ENCODE results near the gene PRMT3.
A peak's percentile ranks its signal among the peaks of the same experiment; 100 is the strongest.
"Not testable (repeated sequence)": the region's sequence is repeated elsewhere in the genome, so short reads cannot be mapped to it uniquely, and the experiment has no call there.

PRMT3 gene

DNA sequence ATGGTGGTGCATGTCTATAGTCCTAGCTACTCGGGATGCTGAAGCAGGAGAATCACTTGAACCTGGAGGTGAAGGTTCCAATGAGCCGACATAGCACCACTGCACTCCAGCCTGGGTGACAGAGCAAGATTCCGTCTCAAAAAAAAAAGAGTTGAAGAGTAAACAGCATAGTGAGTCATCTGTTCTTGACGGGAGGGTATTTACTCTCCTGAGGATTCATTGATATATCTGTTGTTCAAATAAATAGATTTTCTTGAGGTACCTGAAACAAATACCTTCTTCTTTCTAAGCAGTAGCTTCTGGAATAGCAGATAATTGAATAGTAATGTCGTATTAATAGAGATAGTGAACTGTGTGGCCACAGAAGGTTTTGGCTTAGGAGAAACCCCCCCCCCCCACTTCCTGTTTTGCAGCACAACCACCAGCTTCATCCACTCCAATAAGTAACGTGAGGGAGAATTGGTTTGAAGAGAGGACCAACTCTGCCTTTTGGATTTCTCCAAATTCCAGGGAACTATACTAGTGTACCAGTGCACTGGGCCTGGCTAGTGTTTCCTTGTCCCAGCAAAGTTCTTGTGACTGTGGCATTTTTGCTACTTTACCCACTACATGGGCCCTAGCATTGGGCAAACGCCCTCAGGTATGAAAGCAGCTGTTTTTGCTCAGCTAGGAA, 90.0 kb downstream of the PRMT3 start:
- H3K4me3 ChIP-seq (replicated peaks; ENCODE audit: low read depth, low read length) = no peak overlapping the region
- DNase-seq (ENCODE audit: extremely low read depth, insufficient read length) = no peak
- H3K27me3 ChIP-seq (replicated peaks; ENCODE audit: control insufficient read depth, insufficient read depth, low read length) = no peaks in the 10 kb centered on the region
- no peaks in the 10 kb centered on the region; the same call in 1 of the 2 replicates for H3K36me3 ChIP-seq (ENCODE audit: control insufficient read depth, insufficient read depth, low read length)
- TF ChIP-seq, protein P1, sequence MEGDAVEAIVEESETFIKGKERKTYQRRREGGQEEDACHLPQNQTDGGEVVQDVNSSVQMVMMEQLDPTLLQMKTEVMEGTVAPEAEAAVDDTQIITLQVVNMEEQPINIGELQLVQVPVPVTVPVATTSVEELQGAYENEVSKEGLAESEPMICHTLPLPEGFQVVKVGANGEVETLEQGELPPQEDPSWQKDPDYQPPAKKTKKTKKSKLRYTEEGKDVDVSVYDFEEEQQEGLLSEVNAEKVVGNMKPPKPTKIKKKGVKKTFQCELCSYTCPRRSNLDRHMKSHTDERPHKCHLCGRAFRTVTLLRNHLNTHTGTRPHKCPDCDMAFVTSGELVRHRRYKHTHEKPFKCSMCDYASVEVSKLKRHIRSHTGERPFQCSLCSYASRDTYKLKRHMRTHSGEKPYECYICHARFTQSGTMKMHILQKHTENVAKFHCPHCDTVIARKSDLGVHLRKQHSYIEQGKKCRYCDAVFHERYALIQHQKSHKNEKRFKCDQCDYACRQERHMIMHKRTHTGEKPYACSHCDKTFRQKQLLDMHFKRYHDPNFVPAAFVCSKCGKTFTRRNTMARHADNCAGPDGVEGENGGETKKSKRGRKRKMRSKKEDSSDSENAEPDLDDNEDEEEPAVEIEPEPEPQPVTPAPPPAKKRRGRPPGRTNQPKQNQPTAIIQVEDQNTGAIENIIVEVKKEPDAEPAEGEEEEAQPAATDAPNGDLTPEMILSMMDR (IDR thresholded peaks at IDR 0.05; ENCODE audit: insufficient read depth, low read length, poor library complexity, severe bottlenecking) = no peak

DNA sequence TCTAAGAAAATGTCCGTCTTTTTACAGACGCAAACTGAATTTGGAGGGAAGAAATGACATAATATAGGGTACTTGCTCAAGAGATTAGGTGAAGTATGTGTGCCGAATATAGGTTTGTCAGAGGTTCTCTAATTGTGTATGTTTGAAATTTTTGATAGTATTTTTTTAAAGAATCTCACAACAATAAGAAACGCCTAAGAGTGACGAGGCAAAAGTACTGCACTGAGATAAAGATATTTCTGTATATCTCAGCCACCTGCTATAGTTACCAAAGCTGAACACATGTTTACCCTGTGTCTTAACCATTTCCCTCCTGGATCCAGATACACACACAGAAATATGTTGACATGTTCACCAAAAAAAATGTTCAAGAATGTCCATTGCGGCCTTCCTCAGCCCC, 92.0 kb downstream of the PRMT3 start:
- TF ChIP-seq, protein P1 (IDR thresholded peaks at IDR 0.05; ENCODE audit: insufficient read depth, low read length, poor library complexity, severe bottlenecking) = no peak
- Histone ChIP-seq H3K36me3 (ENCODE audit: control insufficient read depth, insufficient read depth, low read length) (no peaks in the 10 kb centered on the region; the same call in 1 of the 2 replicates), H3K27me3 (replicated peaks; ENCODE audit: control insufficient read depth, insufficient read depth, low read length) (no peaks in the 10 kb centered on the region), H3K4me3 (replicated peaks; ENCODE audit: low read depth, low read length) (no peak overlapping the region)
- DNase-seq (ENCODE audit: extremely low read depth, insufficient read length) = no peak

DNA sequence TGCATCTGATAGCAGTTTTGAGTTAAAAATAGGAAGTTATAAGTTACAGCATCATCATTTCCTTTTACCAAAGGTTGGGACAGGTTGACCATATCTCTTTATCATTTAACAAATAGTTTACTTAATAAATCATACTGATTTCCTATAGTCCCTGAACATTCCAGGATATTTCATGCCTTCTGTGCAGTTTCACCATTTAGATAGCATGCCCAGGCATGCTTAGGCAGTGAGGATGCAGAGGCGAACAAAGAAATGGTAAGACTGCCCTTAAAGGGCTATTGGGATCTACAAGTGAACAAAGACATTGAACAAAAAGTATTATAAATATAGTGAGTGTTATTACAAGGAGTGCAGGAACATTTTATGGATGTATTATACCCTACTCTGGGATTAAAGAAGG, 96.4 kb downstream of the PRMT3 start:
- no peaks in the 10 kb centered on the region for H3K27me3 ChIP-seq (replicated peaks; ENCODE audit: control insufficient read depth, insufficient read depth, low read length)
- no peak for DNase-seq (ENCODE audit: extremely low read depth, insufficient read length)
- H3K4me3 ChIP-seq (replicated peaks; ENCODE audit: low read depth, low read length) = no peak overlapping the region
- TF ChIP-seq, protein P1 (IDR thresholded peaks at IDR 0.05; ENCODE audit: insufficient read depth, low read length, poor library complexity, severe bottlenecking) = no peak
- no peaks in the 10 kb centered on the region; the same call in 1 of the 2 replicates for H3K36me3 ChIP-seq (ENCODE audit: control insufficient read depth, insufficient read depth, low read length)

DNA sequence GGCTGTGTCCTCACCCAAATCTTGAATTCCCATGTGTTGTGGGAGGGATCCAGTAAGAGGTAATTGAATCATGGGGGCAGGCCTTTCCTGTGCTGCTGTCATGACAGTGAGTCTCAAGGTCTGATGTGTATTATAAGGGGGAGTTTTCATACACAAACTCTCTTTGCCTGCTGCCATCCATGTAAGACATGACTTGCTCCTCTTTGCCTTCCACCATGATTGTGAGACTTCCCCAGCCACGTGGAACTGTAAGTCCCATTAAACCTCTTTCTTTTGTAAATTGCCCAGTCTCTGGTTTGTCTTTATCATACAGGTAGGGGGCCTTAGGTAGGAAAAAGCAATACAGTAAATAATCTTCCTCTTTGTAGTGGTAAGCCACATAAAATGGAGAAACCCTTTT, 96.9 kb downstream of the PRMT3 start:
- H3K36me3 ChIP-seq (ENCODE audit: control insufficient read depth, insufficient read depth, low read length); H3K4me3 ChIP-seq (replicated peaks; ENCODE audit: low read depth, low read length); DNase-seq (ENCODE audit: extremely low read depth, insufficient read length); H3K27me3 ChIP-seq (replicated peaks; ENCODE audit: control insufficient read depth, insufficient read depth, low read length): not testable (repeated sequence)

DNA sequence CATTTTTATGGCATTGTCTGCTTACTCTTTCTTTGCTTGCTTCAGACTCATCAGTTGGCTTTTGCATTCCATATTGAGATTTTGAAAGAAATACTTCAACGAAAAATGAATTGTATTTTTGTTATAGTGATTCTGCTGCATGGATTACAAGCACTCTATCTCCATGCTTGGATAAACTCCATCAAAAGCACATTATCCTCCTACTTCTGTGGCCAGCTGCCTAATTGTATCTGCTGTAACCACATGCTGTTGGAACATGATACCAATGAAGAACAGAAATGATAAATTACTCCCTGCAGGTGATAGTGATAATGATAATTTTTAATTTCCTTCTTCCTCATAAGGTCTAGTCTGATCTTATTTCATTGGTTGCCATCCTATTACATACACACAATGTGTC, 100.8 kb downstream of the PRMT3 start:
- Histone ChIP-seq H3K4me3 (replicated peaks; ENCODE audit: low read depth, low read length) (no peak overlapping the region), H3K36me3 (ENCODE audit: control insufficient read depth, insufficient read depth, low read length) (no peaks in the 10 kb centered on the region), H3K27me3 (replicated peaks; ENCODE audit: control insufficient read depth, insufficient read depth, low read length) (no peaks in the 10 kb centered on the region)
- no peak for DNase-seq (ENCODE audit: extremely low read depth, insufficient read length)
- TF ChIP-seq, protein P1 (IDR thresholded peaks at IDR 0.05; ENCODE audit: insufficient read depth, low read length, poor library complexity, severe bottlenecking) = no peak

DNA sequence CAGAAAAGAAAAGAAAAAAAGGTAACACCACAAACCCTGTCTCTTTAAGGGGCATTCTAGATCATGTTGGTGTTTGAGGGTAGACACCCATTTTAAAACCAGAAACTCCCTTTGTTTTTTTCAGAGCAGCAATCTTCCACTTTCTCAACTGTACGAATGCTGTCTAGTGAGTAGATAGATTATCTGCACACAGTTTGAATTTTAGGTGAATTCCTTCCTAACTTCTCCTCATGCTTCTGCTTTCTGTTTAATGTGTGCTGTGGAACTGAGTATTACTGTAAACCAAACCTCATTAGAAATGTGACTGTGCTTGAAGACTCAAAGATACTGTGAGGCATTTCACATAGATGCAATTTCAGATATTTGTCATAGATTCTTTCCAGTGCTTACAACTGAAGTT, 102.4 kb downstream of the PRMT3 start:
- no peaks in the 10 kb centered on the region for H3K27me3 ChIP-seq (replicated peaks; ENCODE audit: control insufficient read depth, insufficient read depth, low read length)
- H3K36me3 ChIP-seq (ENCODE audit: control insufficient read depth, insufficient read depth, low read length) = no peaks in the 10 kb centered on the region
- peak; percentile 29 for DNase-seq (ENCODE audit: extremely low read depth, insufficient read length)
- no peak overlapping the region for H3K4me3 ChIP-seq (replicated peaks; ENCODE audit: low read depth, low read length)
- TF ChIP-seq, protein P1 (IDR thresholded peaks at IDR 0.05; ENCODE audit: insufficient read depth, low read length, poor library complexity, severe bottlenecking) = no peak
